HepG2 (cell line): ENCODE data around the gene ABHD4. TPM values are rescaled to one million over a fixed set of nuclear protein-coding genes. Genes with fewer than 3 reads are reported as not detected.
A peak's percentile ranks its signal among the peaks of the same experiment; 100 is the strongest.

Experiments used
- ADNP ChIP-seq: sonication (generic); formaldehyde crosslinking; IDR thresholded peaks from 2 replicates; pipeline ENCODE4 v1.4.0; 2020; ENCODE audit warnings: missing genetic modification reagents
- GZF1 ChIP-seq: sonication (generic); formaldehyde crosslinking; IDR thresholded peaks from 2 replicates; pipeline ENCODE4 v1.5.1; 2020; ENCODE audit warnings: mild to moderate bottlenecking, missing genetic modification reagents
- HDAC1 ChIP-seq: sonication (generic); formaldehyde crosslinking; IDR thresholded peaks from 2 replicates; pipeline ENCODE4 v1.5.1; 2020; ENCODE audit warnings: mild to moderate bottlenecking, missing genetic modification reagents
- HNF4A ChIP-seq: sonication (generic); formaldehyde crosslinking; IDR thresholded peaks from 2 replicates; pipeline ENCODE4 v1.4.0; 2020; ENCODE audit warnings: missing genetic modification reagents
- KDM2A ChIP-seq: sonication (generic); formaldehyde crosslinking; IDR thresholded peaks from 2 replicates; pipeline ENCODE4 v1.4.0; 2020; ENCODE audit warnings: low read depth, missing genetic modification reagents, borderline replicate concordance
- PITX1 ChIP-seq: sonication (generic); formaldehyde crosslinking; IDR thresholded peaks from 2 replicates; pipeline ENCODE4 v1.5.1; 2020; ENCODE audit warnings: mild to moderate bottlenecking, missing genetic modification reagents
- SOX6 ChIP-seq, 2 experiments: fragments of 450-650 bp in 1 of 2; sonication (generic) in 1 of 2; formaldehyde crosslinking in 1 of 2; IDR thresholded peaks; 2 replicates each; pipeline versions ENCODE4 v1.4.0 to v1.6.1; 2017 to 2020; ENCODE audit warnings: antibody characterized with exemption in 1 of 2, mild to moderate bottlenecking in 1 of 2, missing genetic modification reagents in 1 of 2
- SPEN ChIP-seq: sonication (generic); formaldehyde crosslinking; IDR thresholded peaks from 2 replicates; pipeline ENCODE4 v1.5.1; 2020; ENCODE audit warnings: low read depth, mild to moderate bottlenecking, missing genetic modification reagents
- ZNF143 ChIP-seq: sonication (generic); formaldehyde crosslinking; IDR thresholded peaks from 2 replicates; pipeline ENCODE4 v1.4.0; 2020; ENCODE audit warnings: missing genetic modification reagents
- ZNF512B ChIP-seq: sonication (generic); formaldehyde crosslinking; IDR thresholded peaks from 2 replicates; pipeline ENCODE4 v1.5.1; 2020; ENCODE audit warnings: missing genetic modification reagents, mild to moderate bottlenecking, borderline replicate concordance
- polyA plus RNA-seq, 8 experiments: library from polyadenylated mRNA; depleted of rRNA in 3 of 8; stranded (reverse) in 7 of 8; unstranded in 1 of 8; fragments of >200 nt; fragmentation: Illumina TruSeq in 4 of 8; extraction: Trizol in 4 of 8; gene quantifications; 2 replicates each; pipeline versions ENCODE4 v1.2.1 to v1.2.3, GENCODE V29; 2011 to 2016; ENCODE audit warnings: low read depth in 4 of 8, missing spikeins in 1 of 8, mixed read lengths in 1 of 8; ENCODE audit not compliant: insufficient read depth in 1 of 8
- total RNA-seq, 5 experiments: library from RNA; depleted of rRNA; stranded (reverse); fragments of >200 nt; fragmentation: Illumina TruSeq; extraction: Trizol; gene quantifications; 2 replicates each; pipeline ENCODE4 v1.2.3, GENCODE V29; 2016; ENCODE audit warnings: low read depth in 1 of 5
- TF ChIP-seq, protein P1 (sequence below): sonication (generic); formaldehyde crosslinking; IDR thresholded peaks from 2 replicates; pipeline ENCODE4 v1.5.0; 2020; ENCODE audit warnings: mild to moderate bottlenecking, missing genetic modification reagents

ABHD4 gene
- total and polyA plus RNA-seq, 2 of the 13 experiments (the other 11 are each of a cell fraction or from before 2014, with no cell fraction given), result 16.1 to 47.5 TPM

- TF ChIP-seq SPEN (CRISPR knock-in tag) (no peak), ZNF512B (CRISPR knock-in tag) (no peak), GZF1 (0 out of 2 replicates have a peak, but pooled peaks have one; percentile 48), KDM2A (CRISPR knock-in tag) (no peak), SOX6 (IDR thresholded peaks at IDR 0.05) (no peak), SOX6 (CRISPR knock-in tag; IDR thresholded peaks at IDR 0.05) (peak; percentile 24; the same call in 1 of the 2 replicates), HNF4A (CRISPR knock-in tag) (peak; percentile 33; the same call in 1 of the 2 replicates), ZNF143 (peak; percentile 44; the same call in 1 of the 2 replicates), PITX1 (CRISPR knock-in tag) (0 out of 2 replicates have a peak, but pooled peaks have one; percentile 33), ADNP (CRISPR knock-in tag) (no peak), HDAC1 (CRISPR knock-in tag) (no peak)
- TF ChIP-seq, protein P1, sequence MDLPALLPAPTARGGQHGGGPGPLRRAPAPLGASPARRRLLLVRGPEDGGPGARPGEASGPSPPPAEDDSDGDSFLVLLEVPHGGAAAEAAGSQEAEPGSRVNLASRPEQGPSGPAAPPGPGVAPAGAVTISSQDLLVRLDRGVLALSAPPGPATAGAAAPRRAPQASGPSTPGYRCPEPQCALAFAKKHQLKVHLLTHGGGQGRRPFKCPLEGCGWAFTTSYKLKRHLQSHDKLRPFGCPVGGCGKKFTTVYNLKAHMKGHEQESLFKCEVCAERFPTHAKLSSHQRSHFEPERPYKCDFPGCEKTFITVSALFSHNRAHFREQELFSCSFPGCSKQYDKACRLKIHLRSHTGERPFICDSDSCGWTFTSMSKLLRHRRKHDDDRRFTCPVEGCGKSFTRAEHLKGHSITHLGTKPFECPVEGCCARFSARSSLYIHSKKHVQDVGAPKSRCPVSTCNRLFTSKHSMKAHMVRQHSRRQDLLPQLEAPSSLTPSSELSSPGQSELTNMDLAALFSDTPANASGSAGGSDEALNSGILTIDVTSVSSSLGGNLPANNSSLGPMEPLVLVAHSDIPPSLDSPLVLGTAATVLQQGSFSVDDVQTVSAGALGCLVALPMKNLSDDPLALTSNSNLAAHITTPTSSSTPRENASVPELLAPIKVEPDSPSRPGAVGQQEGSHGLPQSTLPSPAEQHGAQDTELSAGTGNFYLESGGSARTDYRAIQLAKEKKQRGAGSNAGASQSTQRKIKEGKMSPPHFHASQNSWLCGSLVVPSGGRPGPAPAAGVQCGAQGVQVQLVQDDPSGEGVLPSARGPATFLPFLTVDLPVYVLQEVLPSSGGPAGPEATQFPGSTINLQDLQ (CRISPR knock-in tag), result 0 out of 2 replicates have a peak, but pooled peaks have one; percentile 8
These were observed 31.3 kb downstream of the ABHD4 start (continued) for GRCh38 chr14:22629361-22629760.
